Breast epithelium (tissue), 3 donors: ENCODE data around the gene CPAMD8.

Source experiments
- POLR2AphosphoS5 ChIP-seq, 3 donors: sonication (generic); formaldehyde crosslinking; IDR thresholded peaks; one replicate each; pipeline ENCODE4 v1.6.1; 2017; ENCODE audit warnings: antibody characterized with exemption in 3 of 3
- TF ChIP-seq, protein P1 (sequence below), 3 donors: fragments of 450-650 bp; IDR thresholded peaks; one replicate each; pipeline ENCODE4 v1.5.1; 2016 to 2017; ENCODE audit warnings: antibody characterized with exemption in 3 of 3, mild to moderate bottlenecking in 3 of 3, moderate library complexity in 3 of 3

DNA sequence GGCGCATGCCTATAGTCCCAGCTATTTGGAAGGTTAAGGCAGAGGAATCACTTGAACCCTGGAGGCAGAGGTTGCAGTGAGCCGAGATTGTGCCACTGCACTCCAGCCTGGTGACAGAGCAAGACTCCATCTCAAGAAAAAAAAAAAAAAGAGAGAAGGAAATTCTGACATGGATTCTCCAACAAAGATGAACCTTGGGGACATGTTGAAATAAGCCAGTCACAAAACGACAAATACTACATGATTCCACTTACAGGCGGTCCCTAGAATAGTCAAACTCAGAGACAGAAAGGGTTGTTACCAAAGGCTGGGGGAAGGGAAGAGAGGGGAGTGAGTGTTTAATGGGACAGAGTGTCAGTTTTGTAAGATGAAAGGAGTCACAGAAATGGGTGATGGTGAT is 71.4 kb downstream of the CPAMD8 start:
- TF ChIP-seq, protein P1, sequence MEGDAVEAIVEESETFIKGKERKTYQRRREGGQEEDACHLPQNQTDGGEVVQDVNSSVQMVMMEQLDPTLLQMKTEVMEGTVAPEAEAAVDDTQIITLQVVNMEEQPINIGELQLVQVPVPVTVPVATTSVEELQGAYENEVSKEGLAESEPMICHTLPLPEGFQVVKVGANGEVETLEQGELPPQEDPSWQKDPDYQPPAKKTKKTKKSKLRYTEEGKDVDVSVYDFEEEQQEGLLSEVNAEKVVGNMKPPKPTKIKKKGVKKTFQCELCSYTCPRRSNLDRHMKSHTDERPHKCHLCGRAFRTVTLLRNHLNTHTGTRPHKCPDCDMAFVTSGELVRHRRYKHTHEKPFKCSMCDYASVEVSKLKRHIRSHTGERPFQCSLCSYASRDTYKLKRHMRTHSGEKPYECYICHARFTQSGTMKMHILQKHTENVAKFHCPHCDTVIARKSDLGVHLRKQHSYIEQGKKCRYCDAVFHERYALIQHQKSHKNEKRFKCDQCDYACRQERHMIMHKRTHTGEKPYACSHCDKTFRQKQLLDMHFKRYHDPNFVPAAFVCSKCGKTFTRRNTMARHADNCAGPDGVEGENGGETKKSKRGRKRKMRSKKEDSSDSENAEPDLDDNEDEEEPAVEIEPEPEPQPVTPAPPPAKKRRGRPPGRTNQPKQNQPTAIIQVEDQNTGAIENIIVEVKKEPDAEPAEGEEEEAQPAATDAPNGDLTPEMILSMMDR (IDR thresholded peaks at IDR 0.05) = no peak
- TF ChIP-seq POLR2AphosphoS5 (IDR thresholded peaks at IDR 0.05) = no peak
